IPS-18c (cell line): ENCODE results near the gene EME2.

Experiments used
- H3K4me3 ChIP-seq: 2 replicates; pipeline ENCODE4 v1.7.0; 2013; ENCODE audit warnings: low read depth, mild to moderate bottlenecking, low read length, moderate library complexity; ENCODE audit not compliant: insufficient read depth
- H3K9me3 ChIP-seq: one replicate; pipeline ENCODE4 v1.6.1; 2013; ENCODE audit warnings: mild to moderate bottlenecking, low read length, moderate library complexity; ENCODE audit not compliant: control insufficient read depth, insufficient read depth

Gene EME2

DNA sequence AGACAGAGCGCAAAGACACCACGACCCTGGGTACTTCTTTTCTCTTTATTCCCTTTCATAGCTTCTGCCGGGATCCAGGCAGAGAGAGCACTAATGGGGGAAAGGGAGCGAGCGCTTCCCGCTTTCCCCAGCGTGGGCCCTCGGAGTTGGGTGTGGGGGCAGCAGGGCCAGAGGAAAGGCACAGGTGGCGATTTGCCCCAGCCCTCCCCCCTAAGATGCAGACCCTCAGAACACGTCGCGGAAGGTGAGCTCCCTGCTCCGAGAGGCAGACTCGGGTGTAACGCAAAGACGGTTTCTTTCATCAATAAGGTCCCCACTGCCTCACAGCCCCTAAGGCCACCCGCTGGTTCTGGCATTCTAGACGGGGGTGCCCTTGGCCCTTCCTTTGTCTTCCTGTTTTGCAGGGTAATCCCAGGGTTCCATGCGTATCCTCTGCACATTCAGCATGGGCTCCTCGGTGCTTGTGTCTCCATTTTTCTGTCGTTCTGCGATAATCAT is 697 bp upstream of the EME2 start:
- Histone ChIP-seq H3K4me3 (peak overlapping the region; percentile 98), H3K9me3 (no peaks in the 10 kb centered on the region)

- no peaks in the 10 kb centered on the region for H3K9me3 ChIP-seq
- peak within 1 kb of the TSS; percentile 98 for H3K4me3 ChIP-seq
Observed at GRCh38 chr16:1772908-1773702, 495 bp downstream of the EME2 start, which contains the start of gene MRPS34. Gene MRPS34, minus strand, starts transcription at chr16:1773134. Its CDS starts 15 bp downstream, at chr16:1773119.

GRCh38 chr16:1773703-1774447 is 1.3 kb downstream of the EME2 start:
- Histone ChIP-seq H3K9me3 (no peaks in the 10 kb centered on the region), H3K4me3 (peak overlapping the region; percentile 98)

- no peaks in the 10 kb centered on the region for H3K9me3 ChIP-seq
- peak overlapping the region; percentile 98; the same call in 1 of the 2 replicates for H3K4me3 ChIP-seq
Observed at GRCh38 chr16:1774448-1774780, 1.8 kb downstream of the EME2 start.

- Histone ChIP-seq H3K9me3 (no peaks in the 10 kb centered on the region), H3K4me3 (no peak overlapping the region)
Observed at GRCh38 chr16:1775006-1775845, 2.6 kb downstream of the EME2 start.

- Histone ChIP-seq H3K9me3 (no peaks in the 10 kb centered on the region), H3K4me3 (no peak overlapping the region)
Observed at GRCh38 chr16:1775846-1776671, 3.4 kb downstream of the EME2 start.

DNA sequence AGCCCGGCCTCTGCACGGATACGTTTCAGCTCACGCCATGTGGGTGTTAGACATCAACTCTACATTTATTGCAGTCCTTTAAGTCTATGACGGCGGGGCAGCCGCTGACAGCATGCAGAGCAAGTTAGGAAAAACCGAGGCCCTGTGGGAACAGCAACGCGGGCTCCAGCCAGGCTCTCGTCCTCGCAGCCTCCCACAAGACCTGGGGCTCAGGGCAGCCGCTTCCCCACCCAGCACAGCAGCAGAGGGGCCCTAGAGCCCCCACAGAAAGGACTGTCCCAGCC is 4.0 kb downstream of the EME2 start:
- no peak overlapping the region for H3K4me3 ChIP-seq
- no peaks in the 10 kb centered on the region for H3K9me3 ChIP-seq

GRCh38 chr16:1776991-1777374 is 4.4 kb downstream of the EME2 start:
- Histone ChIP-seq H3K4me3 (no peak overlapping the region), H3K9me3 (no peaks in the 10 kb centered on the region)

GRCh38 chr16:1777375-1778199 is 5.0 kb downstream of the EME2 start:
- no peaks in the 10 kb centered on the region for H3K9me3 ChIP-seq

DNA sequence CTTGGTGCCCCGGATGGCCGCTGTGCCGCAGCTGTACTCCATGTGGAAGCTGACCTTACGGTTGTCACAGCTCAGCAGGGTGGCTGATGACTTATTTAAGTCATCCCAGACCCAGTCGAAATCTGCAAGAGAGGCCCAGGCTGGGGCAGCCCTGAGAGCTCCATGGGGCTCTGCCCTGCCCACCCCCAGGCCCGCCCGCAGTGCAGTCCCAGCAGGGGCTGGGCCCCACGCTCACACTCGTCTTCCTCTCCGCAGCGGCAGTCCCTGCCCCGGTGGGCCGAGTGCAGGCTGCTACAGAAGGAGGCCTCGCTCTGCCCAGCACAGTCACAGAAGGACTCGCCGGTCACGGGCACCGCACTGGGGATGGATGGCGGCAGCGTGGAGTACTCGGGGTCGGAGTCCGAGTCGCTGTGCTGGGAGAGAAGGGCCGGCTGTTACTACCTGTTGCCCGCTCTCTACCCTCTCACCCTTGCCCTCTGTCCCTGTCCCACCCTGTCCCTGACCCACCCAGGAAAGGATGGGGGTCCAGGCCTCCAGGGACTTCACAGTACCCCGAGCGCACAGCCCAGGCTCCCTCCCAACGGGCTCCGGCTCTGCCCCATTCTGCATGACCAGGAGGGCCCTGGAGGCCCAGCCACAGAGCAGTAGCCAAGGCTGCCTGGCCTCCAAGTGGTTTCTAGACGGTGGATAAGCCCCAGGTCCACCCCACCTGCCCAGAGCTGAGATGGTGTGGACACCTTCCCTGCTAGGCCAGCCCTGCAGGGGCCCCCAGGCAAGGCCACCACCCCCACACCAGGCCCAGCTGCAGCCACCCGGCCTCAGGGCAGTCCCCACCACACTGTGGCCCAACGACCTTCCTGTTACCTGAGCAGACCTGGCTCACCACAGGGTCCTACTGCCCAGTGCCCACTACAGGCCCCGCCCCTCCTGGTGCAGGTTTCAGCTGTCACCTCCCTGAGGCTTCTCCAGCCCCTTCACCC is 5.9 kb downstream of the EME2 start:
- Histone ChIP-seq H3K4me3 (no peak overlapping the region), H3K9me3 (peaks cover 4% of the 10 kb centered on the region)

More at GRCh38 chr16:1777375-1778199, 5.0 kb downstream of the EME2 start:
- no peak overlapping the region for H3K4me3 ChIP-seq

- no peak overlapping the region for H3K4me3 ChIP-seq
- peaks cover 4% of the 10 kb centered on the region for H3K9me3 ChIP-seq
Observed at GRCh38 chr16:1779234-1779701, 6.7 kb downstream of the EME2 start.

DNA sequence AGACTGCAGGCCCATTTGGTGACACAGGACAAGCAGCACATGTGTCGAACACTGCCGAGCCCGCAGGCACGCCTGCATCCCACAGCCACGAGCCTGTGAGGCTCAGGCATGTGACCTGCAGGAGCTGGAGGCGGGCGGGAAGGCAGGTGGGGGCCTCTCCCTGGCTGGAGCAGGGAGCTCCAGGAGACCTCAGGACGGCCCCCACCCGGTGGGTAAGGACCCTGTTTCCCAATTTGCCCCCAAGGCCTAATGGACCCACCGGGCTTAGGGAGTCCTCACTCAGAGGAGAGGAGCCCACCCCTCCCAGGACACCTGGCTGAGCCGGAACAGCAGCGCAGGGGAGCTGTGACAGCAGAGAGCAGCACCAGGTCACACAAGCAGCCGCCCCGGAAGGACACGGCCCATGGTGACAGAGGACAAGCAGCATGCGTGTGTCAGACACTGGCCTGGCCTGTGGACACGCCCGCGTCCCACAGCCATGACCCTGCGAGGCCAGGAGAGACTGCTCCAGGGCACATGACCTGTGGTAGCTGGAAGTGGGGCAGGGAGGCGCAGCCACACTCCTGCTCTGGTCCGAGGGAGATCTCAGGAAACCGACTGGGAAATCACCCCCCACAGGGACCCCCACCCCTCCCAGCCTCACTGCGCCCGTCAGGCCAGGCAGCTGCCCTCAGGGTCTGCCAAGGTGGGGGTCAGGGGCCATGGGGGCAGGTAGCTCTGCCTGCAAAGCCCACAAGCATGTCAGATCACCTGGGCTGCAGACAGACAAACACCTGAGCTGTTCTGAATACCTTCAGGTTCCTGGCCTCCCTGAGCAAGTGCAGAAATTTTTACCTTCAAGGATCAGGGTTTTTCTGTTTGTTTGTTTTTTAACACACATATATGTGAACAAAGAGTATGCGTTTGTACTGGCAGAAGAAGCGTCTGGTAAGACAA is 7.4 kb downstream of the EME2 start:
- H3K9me3 ChIP-seq, result peaks cover 4% of the 10 kb centered on the region
- H3K4me3 ChIP-seq, result no peak overlapping the region

DNA sequence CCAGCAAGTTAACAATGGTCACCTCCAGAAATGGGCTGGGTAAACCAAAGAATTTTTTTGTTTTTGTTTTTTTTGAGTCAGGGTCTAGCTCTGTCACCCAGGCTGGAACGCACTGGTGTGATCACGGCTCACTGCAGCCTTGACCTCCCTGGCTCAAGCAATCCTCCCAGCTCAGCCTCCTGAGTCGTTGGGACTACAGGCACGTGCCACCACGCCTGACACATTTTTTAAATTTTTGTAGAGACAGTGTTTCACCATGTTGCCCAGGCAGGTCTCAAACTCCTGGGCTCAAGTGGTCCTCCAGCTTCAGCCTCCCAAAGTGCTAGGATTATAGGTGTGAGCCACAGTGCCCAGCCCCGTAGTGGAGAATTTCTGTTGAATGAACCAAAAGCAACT is 8.1 kb downstream of the EME2 start:
- Histone ChIP-seq H3K4me3 (no peak overlapping the region), H3K9me3 (peaks cover 4% of the 10 kb centered on the region)

DNA sequence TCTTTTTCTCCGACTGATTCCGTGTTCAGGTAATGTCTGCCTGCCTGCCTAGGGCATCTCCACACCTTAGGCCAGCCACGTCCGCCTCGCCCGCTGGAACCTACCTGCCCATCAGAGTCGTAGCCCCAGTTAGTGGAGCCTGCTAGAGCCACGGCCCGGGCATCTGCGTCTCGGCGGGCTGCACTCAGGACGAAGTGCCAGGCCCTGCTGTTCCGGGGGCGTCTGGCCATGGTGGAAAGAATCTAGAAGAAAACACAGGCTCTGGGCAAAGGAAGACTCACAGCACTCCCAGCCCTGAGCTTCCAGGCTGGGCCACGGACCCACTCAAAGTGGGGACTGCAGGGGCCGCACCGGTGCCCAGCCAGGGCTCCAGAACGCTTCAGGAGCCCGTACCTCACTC is 8.6 kb downstream of the EME2 start:
- Histone ChIP-seq H3K9me3 (peaks cover 4% of the 10 kb centered on the region), H3K4me3 (peak overlapping the region; percentile 74)
